HEK293T (cell line): ENCODE measurements around the gene EXOC4.

Experiments
- CTCF ChIA-PET: fragments of 350-600 bp; formaldehyde crosslinking; extraction: SDS; loops from one replicate; lab custom pipeline; 2021; ENCODE audit warnings: antibody characterized with exemption, inconsistent platforms; lab: Yijun Ruan, JAX
- POLR2A ChIA-PET: fragments of 350-600 bp; formaldehyde crosslinking; extraction: SDS; loops from one replicate; lab custom pipeline; 2020; ENCODE audit warnings: antibody characterized with exemption, inconsistent platforms; lab: Yijun Ruan, JAX
- DNase-seq: peaks from one replicate; pipeline ENCODE4 v3.0.0; 2012; ENCODE audit warnings: mixed read lengths; ENCODE audit errors: extremely low spot score
- ARNT ChIP-seq: fragments of 450-650 bp; IDR thresholded peaks from 2 replicates; pipeline ENCODE4 v1.6.1; 2017; ENCODE audit warnings: mild to moderate bottlenecking
- BHLHE40 ChIP-seq: fragments of 450-650 bp; IDR thresholded peaks from 2 replicates; pipeline ENCODE4 v1.6.1; 2016; ENCODE audit warnings: mild to moderate bottlenecking, moderate library complexity, borderline replicate concordance
- CTBP1 ChIP-seq: fragments of 450-650 bp; IDR thresholded peaks from 2 replicates; pipeline ENCODE4 v1.6.1; 2016; ENCODE audit warnings: borderline replicate concordance
- ELF4 ChIP-seq: fragments of 450-650 bp; IDR thresholded peaks from 2 replicates; pipeline ENCODE4 v1.6.1; 2017; ENCODE audit warnings: antibody characterized with exemption
- FOXA1 ChIP-seq: fragments of 450-650 bp; IDR thresholded peaks from 2 replicates; pipeline ENCODE4 v1.6.1; 2016; ENCODE audit warnings: mild to moderate bottlenecking
- FOXK2 ChIP-seq: fragments of 450-650 bp; IDR thresholded peaks from 2 replicates; pipeline ENCODE4 v1.6.1; 2016; ENCODE audit warnings: mild to moderate bottlenecking
- FOXM1 ChIP-seq: fragments of 450-650 bp; IDR thresholded peaks from 2 replicates; pipeline ENCODE4 v1.6.1; 2017; ENCODE audit warnings: mild to moderate bottlenecking, borderline replicate concordance
- HDGF ChIP-seq: fragments of 450-650 bp; IDR thresholded peaks from 2 replicates; pipeline ENCODE4 v1.6.1; 2017; ENCODE audit warnings: antibody characterized with exemption, borderline replicate concordance
- L3MBTL2 ChIP-seq: fragments of 450-650 bp; conservative IDR thresholded peaks from 2 replicates; pipeline ENCODE4 v1.6.1; 2016; ENCODE audit warnings: mild to moderate bottlenecking
- LEF1 ChIP-seq: fragments of 450-650 bp; IDR thresholded peaks from 2 replicates; pipeline ENCODE4 v1.6.1; 2017; ENCODE audit warnings: mild to moderate bottlenecking, borderline replicate concordance
- NFRKB ChIP-seq: fragments of 450-650 bp; IDR thresholded peaks from 2 replicates; pipeline ENCODE4 v1.6.1; 2016; ENCODE audit warnings: mild to moderate bottlenecking, moderate library complexity
- SP1 ChIP-seq: fragments of 450-650 bp; IDR thresholded peaks from 2 replicates; pipeline ENCODE4 v1.6.1; 2017
- SUZ12 ChIP-seq: fragments of 450-650 bp; IDR thresholded peaks from 2 replicates; pipeline ENCODE4 v1.6.1; 2016; ENCODE audit warnings: mild to moderate bottlenecking
- TARDBP ChIP-seq: fragments of 450-650 bp; IDR thresholded peaks from 2 replicates; pipeline ENCODE4 v1.6.1; 2016
- ZNF384 ChIP-seq: fragments of 450-650 bp; IDR thresholded peaks from 2 replicates; pipeline ENCODE4 v1.6.1; 2016
- TF ChIP-seq, protein P1 (sequence below): fragments of 450-650 bp; IDR thresholded peaks from 2 replicates; pipeline ENCODE4 v1.6.1; 2016

The EXOC4 gene

DNA sequence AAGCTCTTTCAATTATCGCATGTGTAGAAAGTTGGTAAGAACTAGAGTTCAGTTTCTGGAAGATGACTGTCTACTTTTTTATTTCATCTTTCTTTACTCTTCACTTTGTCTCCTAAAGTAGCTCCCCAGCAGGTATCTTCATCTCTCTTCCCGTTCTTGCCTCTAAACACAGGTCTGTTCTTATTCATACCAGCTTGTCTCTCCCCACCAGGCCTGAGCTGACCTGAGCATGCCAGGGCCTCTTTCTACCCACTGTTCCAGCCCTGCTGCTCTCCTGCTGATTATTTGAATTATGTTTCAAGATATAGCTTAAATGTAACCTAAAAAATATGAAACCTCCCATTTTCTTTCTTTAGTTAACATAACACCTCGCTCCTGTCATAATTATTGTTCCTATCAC is 488.2 kb downstream of the EXOC4 start:
- DNase-seq = no peak
- TF ChIP-seq FOXK2 (no peak), ZNF384 (no peak), CTBP1 (no peak), SUZ12 (no peak), HDGF (no peak), BHLHE40 (no peak), NFRKB (no peak), FOXM1 (no peak), SP1 (no peak), ARNT (no peak), ELF4 (no peak), LEF1 (no peak), L3MBTL2 (no peak), FOXA1 (no peak), TARDBP (no peak)
- TF ChIP-seq, protein P1, sequence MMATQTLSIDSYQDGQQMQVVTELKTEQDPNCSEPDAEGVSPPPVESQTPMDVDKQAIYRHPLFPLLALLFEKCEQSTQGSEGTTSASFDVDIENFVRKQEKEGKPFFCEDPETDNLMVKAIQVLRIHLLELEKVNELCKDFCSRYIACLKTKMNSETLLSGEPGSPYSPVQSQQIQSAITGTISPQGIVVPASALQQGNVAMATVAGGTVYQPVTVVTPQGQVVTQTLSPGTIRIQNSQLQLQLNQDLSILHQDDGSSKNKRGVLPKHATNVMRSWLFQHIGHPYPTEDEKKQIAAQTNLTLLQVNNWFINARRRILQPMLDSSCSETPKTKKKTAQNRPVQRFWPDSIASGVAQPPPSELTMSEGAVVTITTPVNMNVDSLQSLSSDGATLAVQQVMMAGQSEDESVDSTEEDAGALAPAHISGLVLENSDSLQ = no peak
- CTCF ChIA-PET = no interaction called here
- POLR2A ChIA-PET = no interaction called here

DNA sequence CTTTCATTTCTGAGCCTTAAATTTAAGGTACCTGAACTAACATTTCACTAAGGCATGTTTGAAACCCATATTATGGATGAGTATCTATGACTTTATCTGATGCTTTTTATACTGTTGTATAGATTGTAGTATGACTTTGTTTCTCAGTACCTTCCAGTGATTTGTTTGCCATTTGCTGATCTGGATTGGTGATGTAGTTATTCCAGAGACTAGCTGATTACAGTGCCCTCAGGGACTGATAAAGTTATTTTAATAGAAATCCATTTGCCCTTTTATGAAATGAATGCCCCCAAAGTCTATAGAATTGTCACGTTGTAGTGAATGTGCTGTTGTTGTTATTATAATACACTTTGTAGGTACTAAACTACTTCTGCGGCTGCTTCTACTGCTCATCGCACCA is 488.8 kb downstream of the EXOC4 start:
- ChIA-PET POLR2A (no interaction called here), CTCF (interaction anchor here (0.6 kb wide), 2 partner anchors 139 to 275 kb away, joined by 3 to 4 read pairs; no protein-coding TSS in a partner anchor)
- no peak for TF ChIP-seq HDGF
- TF ChIP-seq L3MBTL2 = no peak
- no peak for DNase-seq

DNA sequence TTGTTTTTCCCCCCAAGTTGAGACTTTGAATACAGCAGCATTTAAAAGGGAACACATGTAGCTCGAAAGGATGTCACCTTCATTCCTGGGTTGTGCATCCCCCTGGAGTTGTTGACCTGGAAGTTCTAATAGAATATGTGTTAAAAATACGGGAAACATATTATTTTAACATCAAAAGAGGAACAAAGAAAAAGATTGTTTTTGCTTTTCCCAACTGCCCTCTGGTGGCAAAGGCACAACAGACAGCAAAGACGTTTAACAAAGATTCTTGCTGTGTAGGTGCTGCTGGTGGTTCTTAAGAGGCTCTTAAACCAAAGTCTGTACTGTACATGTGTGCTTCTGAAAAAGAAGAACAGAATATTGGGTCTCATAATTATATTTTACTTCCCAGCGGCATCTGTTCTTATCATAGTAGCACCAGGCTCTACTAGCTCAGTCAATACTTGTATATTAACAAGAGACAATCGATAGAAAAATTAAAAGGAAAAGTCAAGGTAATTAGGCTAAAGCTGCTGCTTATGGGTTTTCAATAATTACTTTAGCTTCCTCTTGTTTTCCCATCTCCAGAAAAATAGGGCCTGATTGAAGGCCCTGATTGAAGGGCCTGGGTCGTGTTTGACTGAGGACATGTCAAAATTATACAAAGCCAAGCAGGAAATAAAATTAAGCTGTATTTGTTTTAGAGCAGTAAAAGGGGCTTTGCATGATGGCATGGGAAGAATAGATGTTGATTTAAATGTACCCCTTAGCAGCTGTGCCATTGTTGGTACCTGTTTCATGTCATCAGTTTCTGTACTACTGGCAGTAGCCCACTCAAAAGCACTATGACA is 490.0 kb downstream of the EXOC4 start:
- DNase-seq = peak; percentile 17
- CTCF ChIA-PET = interaction anchor here (0.6 kb wide), 2 partner anchors 18 to 737 kb away, joined by 3 read pairs; no protein-coding TSS in a partner anchor
- POLR2A ChIA-PET = no interaction called here
- TF ChIP-seq SUZ12 (no peak), L3MBTL2 (no peak), NFRKB (no peak), LEF1 (no peak), TARDBP (no peak), FOXK2 (no peak), CTBP1 (no peak), SP1 (no peak), ZNF384 (no peak), BHLHE40 (no peak)
- TF ChIP-seq, protein P1 = no peak

DNA sequence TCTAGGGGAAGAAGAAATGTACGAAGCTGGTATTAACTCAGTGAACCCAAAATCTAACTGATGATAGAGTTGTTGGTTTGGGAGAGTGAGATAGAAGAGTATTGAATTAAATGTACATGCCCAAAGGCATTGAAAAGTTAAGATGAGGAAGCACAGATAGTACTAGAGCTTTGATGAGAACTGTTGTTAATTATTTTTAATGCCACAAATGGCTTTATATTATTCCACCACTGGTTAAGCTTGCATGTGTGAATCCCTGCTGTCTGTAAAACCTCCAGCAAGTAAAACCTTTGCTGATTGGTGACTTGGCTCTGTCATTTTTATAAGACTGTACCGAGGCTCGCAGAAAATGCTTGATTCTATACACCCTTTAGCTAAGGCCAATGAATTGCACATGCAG is 491.6 kb downstream of the EXOC4 start:
- ChIA-PET POLR2A (interaction anchor here (1.2 kb wide), 1 partner anchor 12 kb away, joined by 4 read pairs; no protein-coding TSS in a partner anchor), CTCF (no interaction called here)
- no peak for DNase-seq
- TF ChIP-seq TARDBP (no peak), ARNT (no peak), FOXA1 (no peak), BHLHE40 (no peak), LEF1 (no peak), HDGF (no peak), SP1 (no peak), FOXM1 (no peak), ZNF384 (no peak), SUZ12 (no peak), ELF4 (no peak)
- TF ChIP-seq, protein P1 = no peak

DNA sequence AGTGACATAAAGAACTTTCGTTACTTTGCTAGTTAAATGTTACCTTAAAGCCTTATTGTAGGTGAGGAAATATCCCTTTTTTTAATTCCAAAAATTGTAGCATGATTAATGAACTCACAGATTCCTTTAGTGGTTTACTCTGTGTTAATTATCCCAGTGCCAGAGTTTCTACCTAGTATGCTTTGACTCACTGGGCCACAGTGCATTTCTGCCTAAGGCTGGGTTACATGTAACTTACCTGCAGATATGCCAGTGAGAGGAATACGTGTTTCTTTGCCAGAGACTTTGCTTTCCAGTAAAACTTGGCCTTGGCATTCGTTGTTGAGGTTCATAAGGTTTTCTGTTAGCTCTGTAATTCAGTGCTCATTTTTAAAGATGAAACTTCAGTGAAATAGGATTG is 493.4 kb downstream of the EXOC4 start:
- CTCF ChIA-PET = no interaction called here
- POLR2A ChIA-PET = no interaction called here
- no peak for DNase-seq
- TF ChIP-seq, protein P1 = no peak
- no peak for TF ChIP-seq SUZ12
- no peak for TF ChIP-seq FOXA1
- no peak for TF ChIP-seq L3MBTL2
- TF ChIP-seq TARDBP = no peak
- TF ChIP-seq SP1 = no peak
- TF ChIP-seq ARNT = no peak
- no peak for TF ChIP-seq FOXK2

DNA sequence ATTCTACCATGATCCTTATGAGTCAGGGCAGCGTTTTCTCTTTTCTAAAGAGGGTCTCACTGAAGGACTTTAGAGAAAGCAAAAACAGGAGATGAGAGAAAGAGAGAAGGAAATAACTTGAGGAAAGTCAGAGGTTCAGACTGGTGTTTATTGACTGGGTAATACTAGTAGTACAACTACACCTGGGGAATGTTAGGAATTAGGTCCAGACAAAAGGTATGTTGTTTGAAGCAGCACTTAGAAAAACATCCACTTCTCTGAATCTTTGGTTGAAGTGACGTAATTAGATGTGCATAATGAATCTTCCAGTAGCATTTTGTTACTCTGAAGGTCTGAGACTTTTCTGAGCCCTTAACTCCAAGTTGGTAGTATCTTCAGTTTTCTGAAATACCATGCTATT is 494.0 kb downstream of the EXOC4 start:
- DNase-seq = no peak
- TF ChIP-seq, protein P1 = no peak
- TF ChIP-seq LEF1 = no peak
- TF ChIP-seq L3MBTL2 = no peak
- no peak for TF ChIP-seq FOXA1
- ChIA-PET POLR2A (no interaction called here), CTCF (no interaction called here)
